SK-N-SH (cell line): ENCODE measurements around the gene HECTD4. TPM values are rescaled to one million over a fixed set of nuclear protein-coding genes. Genes with fewer than 3 reads are reported as not detected.

Experiments used
- CTCF ChIA-PET: fragments of 300-600, 350-600 bp; formaldehyde crosslinking; extraction: SDS; loops from one replicate; lab custom pipeline; 2021; lab: Yijun Ruan, JAX
- POLR2A ChIA-PET: fragments of 350-600 bp; sonication (Branson Sonifier 250); formaldehyde crosslinking; extraction: SDS; loops from one replicate; lab custom pipeline; 2020; ENCODE audit warnings: antibody characterized with exemption, inconsistent platforms; lab: Yijun Ruan, JAX
- DNase-seq: peaks from one replicate; pipeline ENCODE4 v3.0.0; 2012
- H2AFZ ChIP-seq: fragments of 200-600 bp; sonication (generic); 2 replicates; pipeline ENCODE4 v1.8.1; 2016; ENCODE audit warnings: antibody characterized with exemption, mild to moderate bottlenecking, low read depth
- H3F3A ChIP-seq: fragments of 200-600 bp; sonication (generic); replicated peaks from 2 replicates; pipeline ENCODE3; 2016; ENCODE audit warnings: antibody characterized with exemption, mild to moderate bottlenecking; ENCODE audit not compliant: insufficient read depth
- H3K27ac ChIP-seq, 2 experiments: fragments of 200-500 bp in 1 of 2; fragments of 200-600 bp in 1 of 2; sonication (Bioruptor generic) in 1 of 2; sonication (generic), shearing (Covaris generic) in 1 of 2; 2 replicates each; pipeline versions ENCODE4 v1.5.1 to v1.6.1; 2014 to 2016; ENCODE audit warnings: low read depth in 2 of 2, inconsistent platforms in 1 of 2, low read length in 1 of 2, mild to moderate bottlenecking in 1 of 2, mixed read lengths in 1 of 2
- H3K27me3 ChIP-seq: fragments of 200-600 bp; sonication (generic), shearing (Covaris generic); 2 replicates; pipeline ENCODE4 v1.6.1; 2016; ENCODE audit warnings: mixed run types; ENCODE audit not compliant: insufficient read depth
- H3K36me3 ChIP-seq, 2 experiments: fragments of 200-500 bp in 1 of 2; fragments of 200-600 bp in 1 of 2; sonication (Bioruptor generic) in 1 of 2; sonication (generic) in 1 of 2; replicated peaks in 1 of 2; 2 replicates each; pipeline versions ENCODE3 to v1.5.1; 2014 to 2016; ENCODE audit warnings: low read length in 1 of 2, mild to moderate bottlenecking in 1 of 2; ENCODE audit not compliant: insufficient read depth in 2 of 2, control insufficient read depth in 1 of 2
- H3K4me1 ChIP-seq, 2 experiments: fragments of 200-500 bp in 1 of 2; fragments of 200-600 bp in 1 of 2; sonication (Bioruptor generic) in 1 of 2; sonication (generic), shearing (Covaris generic) in 1 of 2; 2 replicates each; pipeline versions ENCODE4 v1.5.1 to v1.6.1; 2014 to 2016; ENCODE audit warnings: low read depth in 1 of 2, low read length in 1 of 2, mixed run types in 1 of 2; ENCODE audit not compliant: insufficient read depth in 2 of 2, control insufficient read depth in 1 of 2
- H3K4me2 ChIP-seq: fragments of 200-600 bp; sonication (generic), shearing (Covaris generic); 2 replicates; pipeline ENCODE4 v1.6.1; 2017; ENCODE audit warnings: mixed run types
- H3K4me3 ChIP-seq, 2 experiments: fragments of 200-500 bp in 1 of 2; fragments of 200-600 bp in 1 of 2; sonication (Bioruptor generic) in 1 of 2; sonication (generic), shearing (Covaris generic) in 1 of 2; 2 replicates each; pipeline versions ENCODE4 v1.5.1 to v1.8.1; 2014 to 2016; ENCODE audit warnings: low read depth in 2 of 2, inconsistent platforms in 1 of 2, low read length in 1 of 2, mild to moderate bottlenecking in 1 of 2, mixed read lengths in 1 of 2, moderate library complexity in 1 of 2
- H3K79me2 ChIP-seq: fragments of 200-600 bp; sonication (generic); 2 replicates; pipeline ENCODE4 v1.8.1; 2017; ENCODE audit warnings: mild to moderate bottlenecking; ENCODE audit not compliant: insufficient read depth
- H3K9ac ChIP-seq: fragments of 200-600 bp; sonication (generic); 2 replicates; pipeline ENCODE4 v1.6.1; 2017; ENCODE audit warnings: mixed run types
- H3K9me2 ChIP-seq: fragments of 200-600 bp; sonication (generic); 2 replicates; pipeline ENCODE4 v1.6.1; 2017; ENCODE audit warnings: mixed run types
- H3K9me3 ChIP-seq: fragments of 200-600 bp; sonication (generic); 2 replicates; pipeline ENCODE4 v1.6.1; 2017; ENCODE audit warnings: mixed run types, mild to moderate bottlenecking, moderate library complexity
- H4K20me1 ChIP-seq: fragments of 200-600 bp; sonication (generic); 2 replicates; pipeline ENCODE4 v1.6.1; 2017; ENCODE audit warnings: mild to moderate bottlenecking, mixed run types; ENCODE audit not compliant: insufficient read depth
- CHD2 ChIP-seq: fragments of 150-350 bp; IDR thresholded peaks from 2 replicates; pipeline ENCODE4 v1.6.1; 2018; ENCODE audit warnings: low read length; ENCODE audit not compliant: partially characterized antibody
- EP300 ChIP-seq, 2 experiments: IDR thresholded peaks; 2 replicates each; pipeline versions ENCODE4 v1.4.0 to v1.6.1; 2012; ENCODE audit warnings: borderline replicate concordance in 1 of 2, low read depth in 1 of 2, low read length in 1 of 2
- FOXJ3 ChIP-seq: sonication (generic); formaldehyde crosslinking; IDR thresholded peaks from 2 replicates; pipeline ENCODE4 v1.5.1; 2020; ENCODE audit warnings: mild to moderate bottlenecking, missing genetic modification reagents
- FOXM1 ChIP-seq: IDR thresholded peaks from 2 replicates; pipeline ENCODE4 v1.4.0; 2012; ENCODE audit warnings: low read depth, mild to moderate bottlenecking
- GABPA ChIP-seq: IDR thresholded peaks from 2 replicates; pipeline ENCODE4 v1.4.0; 2012; ENCODE audit warnings: low read depth, mild to moderate bottlenecking
- GATA2 ChIP-seq: sonication (generic); formaldehyde crosslinking; IDR thresholded peaks from 2 replicates; pipeline ENCODE4 v1.5.0; 2020; ENCODE audit warnings: mild to moderate bottlenecking, missing genetic modification reagents
- JUND ChIP-seq: IDR thresholded peaks from 2 replicates; pipeline ENCODE4 v1.4.0; 2012
- MEF2A ChIP-seq: IDR thresholded peaks from 2 replicates; pipeline ENCODE4 v1.4.0; 2012; ENCODE audit warnings: low read depth, borderline replicate concordance
- MXI1 ChIP-seq: IDR thresholded peaks from 2 replicates; pipeline ENCODE4 v1.6.1; 2012; ENCODE audit warnings: mild to moderate bottlenecking, low read depth, low read length, improper control_type of control experiment
- NFIC ChIP-seq: IDR thresholded peaks from 2 replicates; pipeline ENCODE4 v1.4.0; 2012; ENCODE audit warnings: borderline replicate concordance
- NRF1 ChIP-seq: IDR thresholded peaks from 2 replicates; pipeline ENCODE4 v1.6.1; 2012; ENCODE audit warnings: low read depth, mild to moderate bottlenecking, low read length
- POLR2AphosphoS5 ChIP-seq: IDR thresholded peaks from 2 replicates; pipeline ENCODE4 v1.6.1; 2012; ENCODE audit warnings: low read depth, low read length
- RAD21 ChIP-seq: IDR thresholded peaks from 2 replicates; pipeline ENCODE4 v1.6.1; 2012; ENCODE audit warnings: mild to moderate bottlenecking, low read length
- RFX5 ChIP-seq: IDR thresholded peaks from 2 replicates; pipeline ENCODE4 v1.6.1; 2012; ENCODE audit warnings: mild to moderate bottlenecking, improper control_type of control experiment, low read length
- SIN3A ChIP-seq: IDR thresholded peaks from 2 replicates; pipeline ENCODE4 v1.6.1; 2012; ENCODE audit warnings: low read depth, mild to moderate bottlenecking, low read length, moderate library complexity, borderline replicate concordance
- SMC3 ChIP-seq: IDR thresholded peaks from 2 replicates; pipeline ENCODE4 v1.6.1; 2012; ENCODE audit warnings: low read depth, low read length, improper control_type of control experiment
- TAF1 ChIP-seq: IDR thresholded peaks from 2 replicates; pipeline ENCODE4 v1.6.1; 2012; ENCODE audit warnings: low read depth, mild to moderate bottlenecking, low read length, moderate library complexity, borderline replicate concordance
- TCF12 ChIP-seq: IDR thresholded peaks from 2 replicates; pipeline ENCODE4 v1.4.0; 2012
- TEAD4 ChIP-seq: IDR thresholded peaks from 2 replicates; pipeline ENCODE4 v1.4.0; 2012; ENCODE audit warnings: mild to moderate bottlenecking, borderline replicate concordance; ENCODE audit not compliant: insufficient read depth
- USF2 ChIP-seq: fragments of 150-350 bp; IDR thresholded peaks from 2 replicates; pipeline ENCODE4 v1.6.1; 2017; ENCODE audit warnings: antibody characterized with exemption, low read length, low read depth, borderline replicate concordance
- YY1 ChIP-seq: IDR thresholded peaks from 2 replicates; pipeline ENCODE4 v1.4.0; 2012; ENCODE audit warnings: low read depth, mild to moderate bottlenecking
- WGBS: methylation state at CpG from one replicate; pipeline ENCODE4 v1.1.6; 2017; ENCODE audit warnings: low lambda C conversion rate; 5-methylcytosine and 5-hydroxymethylcytosine counted together
- polyA plus RNA-seq, 3 experiments: library from polyadenylated mRNA; depleted of rRNA; stranded (reverse); fragments of >200 nt; gene quantifications; 2 replicates each; pipeline ENCODE4 v1.2.3, GENCODE V29; 2012
- TF ChIP-seq, protein P1 (sequence below): IDR thresholded peaks from 2 replicates; pipeline ENCODE4 v1.4.0; 2012; ENCODE audit warnings: low read depth
- TF ChIP-seq, protein P2 (sequence below): fragments of 150-350 bp; IDR thresholded peaks from 2 replicates; pipeline ENCODE4 v1.6.1; 2016; ENCODE audit warnings: mild to moderate bottlenecking, low read depth, low read length

The HECTD4 gene
- polyA plus RNA-seq, 1 of the 3 experiments (the other 2 are of a cell fraction), result 14.6 TPM

GRCh38 chr12:112421363-112421762 is 39.1 kb upstream of the HECTD4 start:
- no peaks in the 10 kb centered on the region for H3K27me3 ChIP-seq
- no peak overlapping the region for H3K9ac ChIP-seq
- H2AFZ ChIP-seq, result no peak overlapping the region
- WGBS, result 91% methylated on average over 1 of the region's 1 CpG
- CTCF ChIA-PET, result interaction anchor here (0.8 to 1.4 kb wide), 2 partner anchors 10 to 459 kb away, joined by 3 to 4 read pairs; no protein-coding TSS in a partner anchor
- H3K36me3 ChIP-seq, result peaks cover 0 to 8% of the 10 kb centered on the region in 2 experiments
- peaks cover 83% of the 10 kb centered on the region for H3K79me2 ChIP-seq
- no peak overlapping the region for H3K27ac ChIP-seq
- POLR2A ChIA-PET, result no interaction called here
- TF ChIP-seq CHD2 (no peak), JUND (no peak), GATA2 (CRISPR knock-in tag) (no peak), SMC3 (no peak), MEF2A (no peak), POLR2AphosphoS5 (no peak), GABPA (no peak), FOXM1 (no peak), NRF1 (no peak), FOXJ3 (CRISPR knock-in tag) (no peak), TAF1 (no peak)
- TF ChIP-seq, protein P1, sequence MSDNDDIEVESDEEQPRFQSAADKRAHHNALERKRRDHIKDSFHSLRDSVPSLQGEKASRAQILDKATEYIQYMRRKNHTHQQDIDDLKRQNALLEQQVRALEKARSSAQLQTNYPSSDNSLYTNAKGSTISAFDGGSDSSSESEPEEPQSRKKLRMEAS, result no peak
- TF ChIP-seq, protein P2, sequence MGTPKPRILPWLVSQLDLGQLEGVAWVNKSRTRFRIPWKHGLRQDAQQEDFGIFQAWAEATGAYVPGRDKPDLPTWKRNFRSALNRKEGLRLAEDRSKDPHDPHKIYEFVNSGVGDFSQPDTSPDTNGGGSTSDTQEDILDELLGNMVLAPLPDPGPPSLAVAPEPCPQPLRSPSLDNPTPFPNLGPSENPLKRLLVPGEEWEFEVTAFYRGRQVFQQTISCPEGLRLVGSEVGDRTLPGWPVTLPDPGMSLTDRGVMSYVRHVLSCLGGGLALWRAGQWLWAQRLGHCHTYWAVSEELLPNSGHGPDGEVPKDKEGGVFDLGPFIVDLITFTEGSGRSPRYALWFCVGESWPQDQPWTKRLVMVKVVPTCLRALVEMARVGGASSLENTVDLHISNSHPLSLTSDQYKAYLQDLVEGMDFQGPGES, result no peak
- TF ChIP-seq, all 33 proteins: peak for 0
- H4K20me1 ChIP-seq, result peaks cover 62% of the 10 kb centered on the region
- H3F3A ChIP-seq, result peaks cover 14% of the 10 kb centered on the region
- H3K9me2 ChIP-seq, result no peaks in the 10 kb centered on the region
- H3K9me3 ChIP-seq, result no peaks in the 10 kb centered on the region
- peak overlapping the region; percentile 95; the same call in 1 of the 2 replicates for H3K4me2 ChIP-seq
- DNase-seq, result no peak
- H3K4me1 ChIP-seq, result peaks cover 0 to 8% of the 10 kb centered on the region in 2 experiments; a peak in 2 of 4 replicates
- no peak overlapping the region for H3K4me3 ChIP-seq

GRCh38 chr12:112420740-112421139 is 38.5 kb upstream of the HECTD4 start:
- peaks cover 56% of the 10 kb centered on the region for H4K20me1 ChIP-seq
- peaks cover 0 to 2% of the 10 kb centered on the region in 2 experiments for H3K36me3 ChIP-seq
- H3K9me2 ChIP-seq, result no peaks in the 10 kb centered on the region
- ChIA-PET POLR2A (no interaction called here), CTCF (no interaction called here)
- no peak for DNase-seq
- H3K4me1 ChIP-seq, result peaks cover 0 to 8% of the 10 kb centered on the region in 2 experiments; a peak in 2 of 4 replicates
- H3K27ac ChIP-seq, result no peak overlapping the region
- H3K4me3 ChIP-seq, result no peak overlapping the region
- peak overlapping the region; percentile 95 for H3K4me2 ChIP-seq
- no peaks in the 10 kb centered on the region for H3K9me3 ChIP-seq
- H3F3A ChIP-seq, result peaks cover 14% of the 10 kb centered on the region
- H3K9ac ChIP-seq, result no peak overlapping the region
- no peaks in the 10 kb centered on the region for H3K27me3 ChIP-seq
- H3K79me2 ChIP-seq, result peaks cover 76% of the 10 kb centered on the region
- TF ChIP-seq FOXJ3 (CRISPR knock-in tag), result no peak
- TF ChIP-seq SIN3A, result no peak
- TF ChIP-seq TAF1, result no peak
- TF ChIP-seq NRF1, result no peak
- no peak for TF ChIP-seq MXI1
- TF ChIP-seq USF2, result no peak
- TF ChIP-seq YY1, result no peak
- no peak for TF ChIP-seq RAD21
- TF ChIP-seq TEAD4, result no peak
- TF ChIP-seq, protein P2, result no peak
- TF ChIP-seq RFX5, result no peak
- no peak for TF ChIP-seq EP300 (IDR thresholded peaks at IDR 0.05; ENCODE audit: borderline replicate concordance in 1 of 2, low read depth in 1 of 2, low read length in 1 of 2)
- TF ChIP-seq TCF12, result no peak
- no peak for TF ChIP-seq POLR2AphosphoS5
- TF ChIP-seq GABPA, result no peak
- no peak for TF ChIP-seq NFIC
- no peak overlapping the region for H2AFZ ChIP-seq
- 89% methylated on average over 3 of the region's 3 CpGs for WGBS
